Adrenal gland (tissue), 5 donors: ENCODE results near the gene KCNH8.

ENCODE experiments used
- POLR2A ChIP-seq, 2 donors: fragments of 450-650 bp; IDR thresholded peaks; one replicate each; pipeline ENCODE4 v1.6.1; 2017; ENCODE audit warnings: antibody characterized with exemption in 2 of 2, mild to moderate bottlenecking in 2 of 2, moderate library complexity in 1 of 2
- TF ChIP-seq, protein P1 (sequence below), 6 experiments: fragments of 450-650 bp in 4 of 6; fragments of 200-600 bp in 2 of 6; sonication (generic) in 1 of 6; IDR thresholded peaks; 1 replicate in 5 of 6; 2 replicates in 1 of 6; pipeline versions ENCODE4 v1.5.1 to v1.8.0; 2016 to 2021; ENCODE audit warnings: antibody characterized with exemption in 6 of 6, mild to moderate bottlenecking in 2 of 6, moderate library complexity in 1 of 6
- donor health status: DM: no; HTN: no; CAD: no.

DNA sequence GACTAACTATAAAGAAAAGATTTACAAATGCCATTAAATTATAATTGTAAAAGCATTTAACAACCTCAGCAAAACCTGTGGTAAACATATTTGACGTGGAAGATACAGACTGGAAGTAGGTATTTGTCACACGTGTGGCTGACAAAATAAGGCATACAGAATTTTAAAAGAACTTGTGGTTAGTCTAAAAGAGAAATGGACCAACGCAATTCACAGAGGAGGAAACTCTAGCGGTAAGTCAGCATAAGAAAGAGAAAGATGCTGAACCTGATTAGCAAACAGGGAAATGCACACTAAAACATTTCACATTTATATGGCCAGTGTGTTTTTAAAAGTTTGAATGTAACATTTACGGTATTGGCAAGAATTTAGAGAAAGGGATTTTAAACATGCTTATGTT lies 35.3 kb downstream of the KCNH8 start:
- TF ChIP-seq, protein P1, sequence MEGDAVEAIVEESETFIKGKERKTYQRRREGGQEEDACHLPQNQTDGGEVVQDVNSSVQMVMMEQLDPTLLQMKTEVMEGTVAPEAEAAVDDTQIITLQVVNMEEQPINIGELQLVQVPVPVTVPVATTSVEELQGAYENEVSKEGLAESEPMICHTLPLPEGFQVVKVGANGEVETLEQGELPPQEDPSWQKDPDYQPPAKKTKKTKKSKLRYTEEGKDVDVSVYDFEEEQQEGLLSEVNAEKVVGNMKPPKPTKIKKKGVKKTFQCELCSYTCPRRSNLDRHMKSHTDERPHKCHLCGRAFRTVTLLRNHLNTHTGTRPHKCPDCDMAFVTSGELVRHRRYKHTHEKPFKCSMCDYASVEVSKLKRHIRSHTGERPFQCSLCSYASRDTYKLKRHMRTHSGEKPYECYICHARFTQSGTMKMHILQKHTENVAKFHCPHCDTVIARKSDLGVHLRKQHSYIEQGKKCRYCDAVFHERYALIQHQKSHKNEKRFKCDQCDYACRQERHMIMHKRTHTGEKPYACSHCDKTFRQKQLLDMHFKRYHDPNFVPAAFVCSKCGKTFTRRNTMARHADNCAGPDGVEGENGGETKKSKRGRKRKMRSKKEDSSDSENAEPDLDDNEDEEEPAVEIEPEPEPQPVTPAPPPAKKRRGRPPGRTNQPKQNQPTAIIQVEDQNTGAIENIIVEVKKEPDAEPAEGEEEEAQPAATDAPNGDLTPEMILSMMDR (IDR thresholded peaks at IDR 0.05): no peak
- no peak for TF ChIP-seq POLR2A (IDR thresholded peaks at IDR 0.05)
